NB4 (cell line): ENCODE data around the gene MAP3K1.

Source experiments
- CTCF ChIP-seq: IDR thresholded peaks from one replicate; pipeline ENCODE4 v1.5.1; 2012; ENCODE audit warnings: low read depth, low read length
- POLR2A ChIP-seq: IDR thresholded peaks from 2 replicates; pipeline ENCODE4 v1.6.1; 2011; ENCODE audit warnings: mild to moderate bottlenecking; ENCODE audit not compliant: insufficient read length; ENCODE audit errors: extremely low read depth

DNA sequence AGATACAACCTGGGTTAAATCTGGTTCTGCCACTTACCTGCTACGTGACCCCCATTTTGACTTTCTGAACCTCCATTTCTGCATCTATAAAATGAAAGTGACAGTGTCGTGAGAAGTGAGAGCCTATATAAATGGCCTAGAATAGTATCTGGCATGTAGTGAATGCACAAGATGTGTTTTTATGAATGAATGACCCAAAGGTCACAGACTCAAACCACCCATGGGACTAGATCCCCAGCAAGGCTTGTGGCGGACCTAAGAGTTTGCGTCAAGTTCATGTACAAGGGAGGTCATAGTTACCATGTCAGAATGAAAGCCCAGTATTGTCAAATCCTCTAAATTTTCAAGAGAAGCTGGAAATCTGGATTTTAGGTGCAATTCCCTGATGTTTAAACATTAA, 82.9 kb downstream of the MAP3K1 start:
- TF ChIP-seq CTCF (no peak), POLR2A (no peak)
